HEK293 (cell line): Measurements from ENCODE around the gene CERS3.

Source experiments
- MZF1 ChIP-seq: fragments of 450-650 bp; formaldehyde crosslinking; IDR thresholded peaks from 2 replicates; pipeline ENCODE4 v1.5.1; 2017; ENCODE audit warnings: missing biosample characterization, missing genetic modification characterization, borderline replicate concordance
- PRDM10 ChIP-seq: fragments of 450-650 bp; formaldehyde crosslinking; IDR thresholded peaks from 2 replicates; pipeline ENCODE4 v1.5.1; 2016; ENCODE audit warnings: missing biosample characterization, missing genetic modification characterization

- no peak for TF ChIP-seq MZF1 (tag by site-specific recombination)
- TF ChIP-seq PRDM10 (tag by site-specific recombination), result no peak
Measured at GRCh38 chr15:100353449-100353848, 175.3 kb downstream of the CERS3 start.
